Epithelial cell of proximal tubule (primary cell): ENCODE data around the gene OXER1. TPM values are rescaled to one million over a fixed set of nuclear protein-coding genes. Genes with fewer than 3 reads are reported as not detected.
"Not testable (repeated sequence)": the region's sequence is repeated elsewhere in the genome, so short reads cannot be mapped to it uniquely, and the experiment has no call there.

Experiments used
- DNase-seq: peaks from one replicate; pipeline ENCODE4 v3.0.0-alpha.2; 2011; ENCODE audit warnings: low read depth
- H3K4me3 ChIP-seq: 2 replicates; pipeline ENCODE4 v1.5.1; 2011; ENCODE audit warnings: low read depth, mild to moderate bottlenecking, low read length
- CTCF ChIP-seq: conservative IDR thresholded peaks from 2 replicates; pipeline ENCODE4 v1.5.1; 2012; ENCODE audit warnings: low read depth, mild to moderate bottlenecking, low read length
- total RNA-seq: library from RNA; depleted of rRNA; stranded (reverse); fragments of >200 nt; gene quantifications from 2 replicates; pipeline ENCODE4 v1.2.3, GENCODE V29; 2015

OXER1 gene
- total RNA-seq, 1 donor from 2014 or later: not detected

- DNase-seq: no peak
- H3K4me3 ChIP-seq: no peak overlapping the region
- TF ChIP-seq CTCF: no peak
Observed at GRCh38 chr2:42736598-42737322, 27.2 kb downstream of the OXER1 start.

GRCh38 chr2:42733852-42734251 is 30.1 kb downstream of the OXER1 start:
- no peak for TF ChIP-seq CTCF
- no peak for DNase-seq
- no peak overlapping the region for H3K4me3 ChIP-seq

GRCh38 chr2:42731316-42731715 is 32.6 kb downstream of the OXER1 start:
- not testable (repeated sequence) for DNase-seq, H3K4me3 ChIP-seq

GRCh38 chr2:42726680-42727079 is 37.3 kb downstream of the OXER1 start:
- H3K4me3 ChIP-seq: no peak overlapping the region
- no peak for TF ChIP-seq CTCF
- no peak for DNase-seq

- no peak for TF ChIP-seq CTCF
- DNase-seq: no peak
- H3K4me3 ChIP-seq: no peak overlapping the region
Observed at GRCh38 chr2:42725657-42726056, 38.3 kb downstream of the OXER1 start.

GRCh38 chr2:42724886-42725285 is 39.0 kb downstream of the OXER1 start:
- no peak for DNase-seq
- no peak overlapping the region for H3K4me3 ChIP-seq
- no peak for TF ChIP-seq CTCF

- H3K4me3 ChIP-seq: no peak overlapping the region
- no peak for DNase-seq
- TF ChIP-seq CTCF: no peak
Observed at GRCh38 chr2:42723465-42723864, 40.5 kb downstream of the OXER1 start.
